Measurements from ENCODE around the gene SF3B5. TPM values are rescaled to one million over a fixed set of nuclear protein-coding genes. Genes with fewer than 3 reads are reported as not detected.

The SF3B5 gene
- total RNA-seq, 1 donor from 2014 or later, result 144 TPM

- Mint-ChIP-seq H3K4me1 (peaks cover 4% of the 10 kb centered on the region), H3K27me3 (no peaks in the 10 kb centered on the region), H3K27ac (no peak overlapping the region), H3K4me3 (no peak overlapping the region), H3K36me3 (ENCODE audit: low read depth) (no peaks in the 10 kb centered on the region), H3K9me3 (no peaks in the 10 kb centered on the region)
- ChIA-PET CTCF (interaction anchor here (0.6 kb wide), 1 partner anchor 1606 kb away, joined by 3 read pairs; no protein-coding TSS in a partner anchor), POLR2A (interaction anchor here (0.8 kb wide), 1 partner anchor 14 kb away, joined by 3 read pairs; no protein-coding TSS in a partner anchor)
- ATAC-seq (ENCODE audit: low read depth), result no peak
- no peak for TF ChIP-seq CTCF (IDR thresholded peaks at IDR 0.05)
- DNase-seq, result no peak
- intact Hi-C loops (cut with micrococcal nuclease), result no loop called here
Observed at GRCh38 chr6:144077871-144078270, 17.5 kb downstream of the SF3B5 start.

- CTCF ChIA-PET, result no interaction called here
Observed at GRCh38 chr6:144075875-144076274, 19.5 kb downstream of the SF3B5 start.

GRCh38 chr6:144075187-144075586, 20.2 kb downstream of the SF3B5 start:
- TF ChIP-seq CTCF (IDR thresholded peaks at IDR 0.05), result no peak
- ATAC-seq (ENCODE audit: low read depth), result no peak
- H3K9me3 Mint-ChIP-seq, result no peaks in the 10 kb centered on the region
- H3K36me3 Mint-ChIP-seq (ENCODE audit: low read depth), result no peaks in the 10 kb centered on the region
- ChIA-PET CTCF (no interaction called here), POLR2A (interaction anchor here (0.7 kb wide), 1 partner anchor 11 kb away, joined by 3 read pairs; no protein-coding TSS in a partner anchor)
- H3K27ac Mint-ChIP-seq, result no peak overlapping the region
- intact Hi-C loops (cut with micrococcal nuclease), result no loop called here
- no peaks in the 10 kb centered on the region for H3K27me3 Mint-ChIP-seq
- no peak overlapping the region for H3K4me3 Mint-ChIP-seq
- peaks cover 4% of the 10 kb centered on the region for H3K4me1 Mint-ChIP-seq
- DNase-seq, result no peak

More at GRCh38 chr6:144075875-144076274, 19.5 kb downstream of the SF3B5 start:
- TF ChIP-seq CTCF (IDR thresholded peaks at IDR 0.05), result no peak
- Mint-ChIP-seq H3K9me3 (no peaks in the 10 kb centered on the region), H3K27ac (no peak overlapping the region), H3K36me3 (ENCODE audit: low read depth) (no peaks in the 10 kb centered on the region), H3K27me3 (no peaks in the 10 kb centered on the region), H3K4me3 (no peak overlapping the region), H3K4me1 (peaks cover 4% of the 10 kb centered on the region)
- POLR2A ChIA-PET, result no interaction called here
- intact Hi-C loops (cut with micrococcal nuclease), result no loop called here
- DNase-seq (no peak), ATAC-seq (ENCODE audit: low read depth) (no peak)

- Mint-ChIP-seq H3K27ac (no peak overlapping the region), H3K4me3 (no peak overlapping the region), H3K4me1 (peaks cover 4% of the 10 kb centered on the region), H3K27me3 (no peaks in the 10 kb centered on the region), H3K9me3 (no peaks in the 10 kb centered on the region), H3K36me3 (ENCODE audit: low read depth) (no peaks in the 10 kb centered on the region)
- ChIA-PET CTCF (no interaction called here), POLR2A (interaction anchor here (0.6 kb wide), 1 partner anchor 11 kb away, joined by 3 read pairs; no protein-coding TSS in a partner anchor)
- ATAC-seq (ENCODE audit: low read depth), result no peak
- intact Hi-C loops (cut with micrococcal nuclease), result no loop called here
- TF ChIP-seq CTCF (IDR thresholded peaks at IDR 0.05), result no peak
- no peak for DNase-seq
Observed at GRCh38 chr6:144073024-144073423, 22.3 kb downstream of the SF3B5 start.

GRCh38 chr6:144069506-144069905, 25.9 kb downstream of the SF3B5 start:
- ChIA-PET POLR2A (interaction anchor here (3.2 kb wide), 1 partner anchor 26 kb away, joined by 6 read pairs; the partner anchor contains the start of gene SF3B5), CTCF (no interaction called here)
- no peak for TF ChIP-seq CTCF (IDR thresholded peaks at IDR 0.05)
- Mint-ChIP-seq H3K36me3 (ENCODE audit: low read depth) (no peaks in the 10 kb centered on the region), H3K9me3 (no peaks in the 10 kb centered on the region), H3K4me3 (no peak overlapping the region), H3K4me1 (peaks cover 24% of the 10 kb centered on the region), H3K27ac (no peak overlapping the region), H3K27me3 (no peaks in the 10 kb centered on the region)
- ATAC-seq (ENCODE audit: low read depth), result no peak
- intact Hi-C loops (cut with micrococcal nuclease), result loop anchor here (10.0 kb wide), 2 partner anchors 585 to 1665 kb away; partner anchors contain the start of gene EPM2A
- no peak for DNase-seq

Data from activated B cell treated with CpG ODN at 0.5 μM for 24 hours (primary cell).